ENCODE results near the gene ZFHX3.

DNA sequence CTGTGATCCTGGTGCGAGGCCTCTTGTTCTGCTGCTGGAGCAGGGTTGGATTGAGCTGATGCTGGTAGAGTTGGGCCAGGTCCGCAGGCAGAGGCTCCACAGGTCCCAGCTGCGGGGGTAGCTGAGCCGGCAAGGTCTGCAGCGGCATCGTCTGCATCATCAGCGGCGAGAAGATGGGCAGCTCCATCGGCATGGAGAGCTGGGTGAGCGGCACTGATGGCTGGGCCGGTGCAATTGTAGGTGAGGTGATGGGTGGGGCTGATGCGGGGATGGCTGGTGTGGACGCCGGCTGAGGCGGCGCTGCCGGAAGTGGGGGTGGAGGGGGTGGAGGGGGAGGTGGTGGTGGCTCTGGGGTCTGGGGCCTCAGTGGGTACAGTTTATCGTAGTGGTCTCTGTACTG lies 251.7 kb downstream of the ZFHX3 start:
- TF ChIP-seq, protein P1, sequence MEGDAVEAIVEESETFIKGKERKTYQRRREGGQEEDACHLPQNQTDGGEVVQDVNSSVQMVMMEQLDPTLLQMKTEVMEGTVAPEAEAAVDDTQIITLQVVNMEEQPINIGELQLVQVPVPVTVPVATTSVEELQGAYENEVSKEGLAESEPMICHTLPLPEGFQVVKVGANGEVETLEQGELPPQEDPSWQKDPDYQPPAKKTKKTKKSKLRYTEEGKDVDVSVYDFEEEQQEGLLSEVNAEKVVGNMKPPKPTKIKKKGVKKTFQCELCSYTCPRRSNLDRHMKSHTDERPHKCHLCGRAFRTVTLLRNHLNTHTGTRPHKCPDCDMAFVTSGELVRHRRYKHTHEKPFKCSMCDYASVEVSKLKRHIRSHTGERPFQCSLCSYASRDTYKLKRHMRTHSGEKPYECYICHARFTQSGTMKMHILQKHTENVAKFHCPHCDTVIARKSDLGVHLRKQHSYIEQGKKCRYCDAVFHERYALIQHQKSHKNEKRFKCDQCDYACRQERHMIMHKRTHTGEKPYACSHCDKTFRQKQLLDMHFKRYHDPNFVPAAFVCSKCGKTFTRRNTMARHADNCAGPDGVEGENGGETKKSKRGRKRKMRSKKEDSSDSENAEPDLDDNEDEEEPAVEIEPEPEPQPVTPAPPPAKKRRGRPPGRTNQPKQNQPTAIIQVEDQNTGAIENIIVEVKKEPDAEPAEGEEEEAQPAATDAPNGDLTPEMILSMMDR (conservative IDR thresholded peaks at IDR 0.05; ENCODE audit: low read depth, low read length) = no peak
- no peak for TF ChIP-seq EZH2 (IDR thresholded peaks at IDR 0.05; ENCODE audit: borderline replicate concordance, low read depth, low read length, poor library complexity, severe bottlenecking)

Measured in A673 (cell line).